HepG2 (cell line): ENCODE data around the gene CLEC2D.
"Not testable (repeated sequence)": the region's sequence is repeated elsewhere in the genome, so short reads cannot be mapped to it uniquely, and the experiment has no call there.

ENCODE experiments used
- TCF7L2 ChIP-seq: IDR thresholded peaks from 2 replicates; pipeline ENCODE4 v1.6.1; 2011; ENCODE audit warnings: mild to moderate bottlenecking, low read depth, low read length, moderate library complexity
- TF ChIP-seq, protein P1 (sequence below): IDR thresholded peaks from 2 replicates; pipeline ENCODE4 v1.6.1; 2016; ENCODE audit warnings: missing compliant biosample characterization, missing genetic modification reagents, borderline replicate concordance
- TF ChIP-seq, protein P2 (sequence below): sonication (generic); formaldehyde crosslinking; IDR thresholded peaks from 2 replicates; pipeline ENCODE4 v1.5.0; 2020; ENCODE audit warnings: mild to moderate bottlenecking, missing genetic modification reagents, moderate library complexity

DNA sequence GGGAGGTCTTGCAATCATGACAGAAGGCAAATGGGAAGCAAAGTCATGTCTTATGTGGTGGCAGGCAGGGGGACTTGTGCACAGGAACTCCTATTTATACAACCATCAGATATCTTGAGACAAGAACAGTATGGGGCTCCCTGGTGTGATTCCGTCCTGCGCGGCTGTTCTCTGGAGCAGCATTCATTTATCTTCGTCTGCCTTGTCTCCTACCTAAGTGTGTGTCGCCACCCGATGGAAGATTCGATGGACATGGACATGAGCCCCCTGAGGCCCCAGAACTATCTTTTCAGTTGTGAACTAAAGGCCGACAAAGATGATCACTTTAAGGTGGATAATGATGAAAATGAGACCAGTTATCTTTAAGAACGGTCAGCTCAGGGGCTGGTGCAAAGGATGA is 25.6 kb downstream of the CLEC2D start:
- not testable (repeated sequence) for TF ChIP-seq TCF7L2
- TF ChIP-seq, protein P1, sequence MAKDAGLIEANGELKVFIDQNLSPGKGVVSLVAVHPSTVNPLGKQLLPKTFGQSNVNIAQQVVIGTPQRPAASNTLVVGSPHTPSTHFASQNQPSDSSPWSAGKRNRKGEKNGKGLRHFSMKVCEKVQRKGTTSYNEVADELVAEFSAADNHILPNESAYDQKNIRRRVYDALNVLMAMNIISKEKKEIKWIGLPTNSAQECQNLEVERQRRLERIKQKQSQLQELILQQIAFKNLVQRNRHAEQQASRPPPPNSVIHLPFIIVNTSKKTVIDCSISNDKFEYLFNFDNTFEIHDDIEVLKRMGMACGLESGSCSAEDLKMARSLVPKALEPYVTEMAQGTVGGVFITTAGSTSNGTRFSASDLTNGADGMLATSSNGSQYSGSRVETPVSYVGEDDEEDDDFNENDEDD (CRISPR knock-in tag) = not testable (repeated sequence)
- TF ChIP-seq, protein P2, sequence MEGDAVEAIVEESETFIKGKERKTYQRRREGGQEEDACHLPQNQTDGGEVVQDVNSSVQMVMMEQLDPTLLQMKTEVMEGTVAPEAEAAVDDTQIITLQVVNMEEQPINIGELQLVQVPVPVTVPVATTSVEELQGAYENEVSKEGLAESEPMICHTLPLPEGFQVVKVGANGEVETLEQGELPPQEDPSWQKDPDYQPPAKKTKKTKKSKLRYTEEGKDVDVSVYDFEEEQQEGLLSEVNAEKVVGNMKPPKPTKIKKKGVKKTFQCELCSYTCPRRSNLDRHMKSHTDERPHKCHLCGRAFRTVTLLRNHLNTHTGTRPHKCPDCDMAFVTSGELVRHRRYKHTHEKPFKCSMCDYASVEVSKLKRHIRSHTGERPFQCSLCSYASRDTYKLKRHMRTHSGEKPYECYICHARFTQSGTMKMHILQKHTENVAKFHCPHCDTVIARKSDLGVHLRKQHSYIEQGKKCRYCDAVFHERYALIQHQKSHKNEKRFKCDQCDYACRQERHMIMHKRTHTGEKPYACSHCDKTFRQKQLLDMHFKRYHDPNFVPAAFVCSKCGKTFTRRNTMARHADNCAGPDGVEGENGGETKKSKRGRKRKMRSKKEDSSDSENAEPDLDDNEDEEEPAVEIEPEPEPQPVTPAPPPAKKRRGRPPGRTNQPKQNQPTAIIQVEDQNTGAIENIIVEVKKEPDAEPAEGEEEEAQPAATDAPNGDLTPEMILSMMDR = peak; percentile 27
